ENCODE results near the gene ZSWIM4. TPM values are rescaled to one million over a fixed set of nuclear protein-coding genes. Genes with fewer than 3 reads are reported as not detected.

ZSWIM4 gene
- total RNA-seq, 4 donors from 2014 or later = 2.8 to 19.8 (median 4.0) TPM

DNA sequence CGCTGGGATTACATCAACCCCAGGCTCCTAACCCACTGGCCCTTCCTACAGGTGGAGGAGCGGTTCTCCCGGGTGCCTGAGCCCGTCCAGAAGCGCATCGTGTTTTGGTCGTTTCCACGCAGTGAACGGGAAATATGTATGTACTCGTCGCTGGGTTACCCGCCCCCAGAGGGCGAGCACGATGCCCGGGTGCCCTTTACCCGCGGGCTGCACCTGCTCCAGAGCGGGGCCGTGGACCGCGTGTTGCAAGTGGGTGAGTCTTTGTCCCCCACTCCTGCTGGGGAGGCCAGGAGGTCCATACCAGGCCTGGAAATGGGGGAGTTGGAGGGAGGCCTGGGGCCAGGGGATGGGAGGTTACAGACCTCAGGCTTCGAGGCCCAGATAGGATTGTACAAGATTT lies 4.4 kb downstream of the ZSWIM4 start:
- H3K4me1 ChIP-seq = peaks cover 0 to 32% (median 20%) of the 10 kb centered on the region in 4 donors
- no peak for TF ChIP-seq EP300 (IDR thresholded peaks at IDR 0.05)
- TF ChIP-seq CTCF (IDR thresholded peaks at IDR 0.05) = no peak
- TF ChIP-seq POLR2A (IDR thresholded peaks at IDR 0.05) = no peak
- WGBS, 2 donors = 91 to 94% methylated on average over 22 of the region's 22 CpGs

DNA sequence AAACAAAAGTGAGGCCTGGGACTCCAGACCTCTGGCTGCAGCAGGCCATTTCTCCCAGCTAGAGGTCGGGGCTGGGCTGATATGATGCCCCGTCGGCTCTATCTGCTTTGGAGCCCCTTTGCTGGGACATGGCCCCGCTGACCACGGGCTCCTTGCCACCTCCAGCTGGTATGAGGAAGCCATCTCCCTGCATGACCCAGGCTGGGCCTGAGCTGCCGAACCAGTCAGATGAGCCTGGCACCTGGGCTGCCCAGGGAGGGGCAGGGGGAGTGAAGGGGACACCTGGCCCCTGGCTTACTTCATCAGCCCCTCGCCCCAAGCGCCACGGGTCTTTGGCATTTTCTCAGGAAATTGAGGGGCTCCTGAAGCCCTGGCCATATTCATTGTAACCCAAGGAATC lies 7.8 kb downstream of the ZSWIM4 start:
- Histone ChIP-seq H3K4me3 (no peak overlapping the region), H3K27me3 (no peaks in the 10 kb centered on the region), H3K27ac (no peak overlapping the region), H3K4me1 (peaks cover 0 to 5% (median 0%) of the 10 kb centered on the region in 4 donors), H3K9me3 (no peaks in the 10 kb centered on the region), H3K36me3 (peaks cover 0 to 45% (median 0%) of the 10 kb centered on the region in 3 donors)
- DNase-seq (ENCODE audit: low spot score in 2 of 2) = no peak
- no peak for TF ChIP-seq POLR2A (IDR thresholded peaks at IDR 0.05)
- no peak for TF ChIP-seq EP300 (IDR thresholded peaks at IDR 0.05)
- TF ChIP-seq CTCF (IDR thresholded peaks at IDR 0.05) = no peak
- WGBS, 2 donors = 89% methylated on average over 9 of the region's 9 CpGs

More for the DNA sequence above, 4.4 kb downstream of the ZSWIM4 start:
- DNase-seq (ENCODE audit: low spot score in 2 of 2) = no peak
- Histone ChIP-seq H3K36me3 (peaks cover 0 to 22% (median 0%) of the 10 kb centered on the region in 3 donors), H3K27ac (no peak overlapping the region), H3K9me3 (no peaks in the 10 kb centered on the region), H3K4me3 (no peak overlapping the region), H3K27me3 (no peaks in the 10 kb centered on the region)

DNA sequence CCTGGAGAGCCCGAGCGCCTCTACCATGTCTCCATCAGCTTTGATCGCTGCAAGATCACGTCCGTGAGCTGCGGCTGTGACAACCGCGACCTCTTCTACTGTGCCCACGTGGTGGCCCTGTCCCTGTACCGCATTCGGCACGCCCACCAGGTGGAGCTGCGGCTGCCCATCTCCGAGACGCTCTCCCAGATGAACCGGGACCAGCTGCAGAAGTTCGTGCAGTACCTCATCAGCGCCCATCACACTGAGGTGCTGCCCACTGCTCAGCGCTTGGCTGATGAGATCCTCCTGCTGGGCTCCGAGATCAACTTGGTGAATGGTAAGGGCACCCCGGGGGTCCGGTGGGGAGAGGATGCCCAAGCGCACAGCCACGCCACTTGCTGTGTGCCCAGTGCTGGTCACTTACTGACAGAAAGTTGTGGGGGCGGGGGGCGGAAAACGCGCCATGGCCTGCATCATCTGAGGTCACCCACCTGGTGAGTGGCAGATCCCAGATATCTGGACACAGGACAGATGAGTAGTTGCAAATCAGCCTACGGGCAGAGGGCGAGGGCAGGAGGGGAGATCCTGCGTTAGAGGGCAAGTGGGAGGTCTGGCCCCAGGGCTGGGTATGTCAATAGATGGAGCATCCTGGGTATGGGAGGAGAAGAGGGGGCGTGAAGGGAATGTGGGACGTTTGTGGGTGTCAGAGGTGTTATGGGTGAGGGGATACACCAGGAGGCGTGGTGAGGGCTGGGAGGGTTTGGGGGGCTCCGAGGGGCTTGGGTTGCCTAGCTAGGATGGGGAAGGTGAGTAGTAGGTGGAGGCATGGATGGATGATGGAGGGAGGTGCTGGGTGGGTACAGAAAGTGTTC lies 9.8 kb downstream of the ZSWIM4 start:
- Histone ChIP-seq H3K27me3 (no peaks in the 10 kb centered on the region), H3K9me3 (no peaks in the 10 kb centered on the region), H3K4me1 (no peaks in the 10 kb centered on the region), H3K27ac (no peak overlapping the region), H3K4me3 (no peak overlapping the region), H3K36me3 (peaks cover 0 to 63% (median 0%) of the 10 kb centered on the region in 3 donors)
- DNase-seq (ENCODE audit: low spot score in 2 of 2) = no peak
- TF ChIP-seq POLR2A (IDR thresholded peaks at IDR 0.05) (no peak), EP300 (IDR thresholded peaks at IDR 0.05) (no peak), CTCF (IDR thresholded peaks at IDR 0.05) (peak in 4 of 5 experiments; percentile 4 to 49 (median 26))
- WGBS, 2 donors = 74 to 82% methylated on average over 26 to 35 of the region's 35 CpGs

- H3K36me3 ChIP-seq = peaks cover 0 to 71% (median 0%) of the 10 kb centered on the region in 3 donors
- WGBS, 2 donors = 87 to 88% methylated on average over 3 of the region's 3 CpGs
- TF ChIP-seq POLR2A (IDR thresholded peaks at IDR 0.05) (no peak), CTCF (IDR thresholded peaks at IDR 0.05) (no peak), EP300 (IDR thresholded peaks at IDR 0.05) (no peak)
- no peaks in the 10 kb centered on the region for H3K27me3 ChIP-seq
- H3K4me3 ChIP-seq = no peak overlapping the region
- DNase-seq (ENCODE audit: low spot score in 2 of 2) = no peak
- no peaks in the 10 kb centered on the region for H3K9me3 ChIP-seq
- no peaks in the 10 kb centered on the region for H3K4me1 ChIP-seq
- no peak overlapping the region for H3K27ac ChIP-seq
Observed at GRCh38 chr19:13806728-13807127, 11.5 kb downstream of the ZSWIM4 start.

DNA sequence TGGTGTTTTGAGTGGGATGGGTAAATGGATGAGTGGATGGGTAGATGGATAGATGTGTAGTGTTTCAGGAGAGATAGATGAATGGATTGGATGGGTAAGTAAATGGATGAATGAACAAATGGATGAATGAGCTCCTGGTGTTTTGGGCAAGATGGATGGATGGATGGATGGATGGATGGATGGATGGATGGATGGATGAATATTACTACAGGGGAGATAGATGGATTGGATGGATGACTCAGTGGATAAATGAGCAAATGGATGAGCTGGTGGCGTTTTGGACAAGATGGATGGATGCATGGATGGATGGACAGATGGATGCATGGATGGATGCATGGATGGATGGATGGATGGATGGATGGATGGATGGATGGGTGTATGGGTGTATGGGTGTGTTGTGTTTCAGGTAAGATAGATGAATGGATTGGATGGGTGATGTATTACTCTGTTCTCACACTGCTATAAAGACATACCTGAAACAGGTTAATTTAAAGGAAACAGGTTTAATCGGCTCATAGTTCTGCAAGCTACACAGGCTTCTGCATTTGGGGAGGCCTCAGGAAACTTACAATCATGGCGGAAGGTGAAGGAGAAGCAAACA lies 12.3 kb downstream of the ZSWIM4 start:
- no peak overlapping the region for H3K27ac ChIP-seq
- TF ChIP-seq POLR2A (IDR thresholded peaks at IDR 0.05) = no peak
- TF ChIP-seq EP300 (IDR thresholded peaks at IDR 0.05) = no peak
- no peak for TF ChIP-seq CTCF (IDR thresholded peaks at IDR 0.05)
- no peaks in the 10 kb centered on the region for H3K4me1 ChIP-seq
- no peaks in the 10 kb centered on the region for H3K27me3 ChIP-seq
- WGBS, 2 donors = 94 to 96% methylated on average over 3 of the region's 3 CpGs
- peaks cover 0 to 72% (median 0%) of the 10 kb centered on the region in 3 donors for H3K36me3 ChIP-seq
- DNase-seq (ENCODE audit: low spot score in 2 of 2) = no peak
- H3K4me3 ChIP-seq = no peak overlapping the region
- H3K9me3 ChIP-seq = no peaks in the 10 kb centered on the region

All from tibial nerve (tissue), 4 donors.